Activated CD8-positive, alpha-beta memory T cell treated with anti-CD3 and anti-CD28 coated beads, Interleukin-2, amount 50 U/mL, for 48 hours (primary cell): ENCODE measurements around the gene COL5A2.

Experiments
- DNase-seq: peaks from one replicate; pipeline ENCODE4 v3.0.0-alpha.2; 2020

Gene COL5A2

GRCh38 chr2:189046320-189046719, 133.2 kb downstream of the COL5A2 start:
- DNase-seq: no peak

- no peak for DNase-seq
Measured at GRCh38 chr2:189045836-189046235, 133.7 kb downstream of the COL5A2 start.

- no peak for DNase-seq
Measured at GRCh38 chr2:189037518-189037917, 142.0 kb downstream of the COL5A2 start.

GRCh38 chr2:189024901-189025618, 154.5 kb downstream of the COL5A2 start:
- DNase-seq: no peak

- DNase-seq: no peak
Measured at GRCh38 chr2:189022492-189022891, 157.1 kb downstream of the COL5A2 start.

GRCh38 chr2:189022053-189022481, 157.5 kb downstream of the COL5A2 start:
- DNase-seq: no peak

GRCh38 chr2:189020179-189020578, 159.4 kb downstream of the COL5A2 start:
- DNase-seq: no peak

GRCh38 chr2:189018631-189019030, 160.9 kb downstream of the COL5A2 start:
- no peak for DNase-seq

- DNase-seq: no peak
Measured at GRCh38 chr2:189016311-189016861, 163.2 kb downstream of the COL5A2 start.

GRCh38 chr2:189015359-189015758, 164.2 kb downstream of the COL5A2 start:
- no peak for DNase-seq

GRCh38 chr2:189014449-189015138, 165.0 kb downstream of the COL5A2 start:
- DNase-seq: no peak

GRCh38 chr2:189013671-189014448, 165.7 kb downstream of the COL5A2 start:
- no peak for DNase-seq

GRCh38 chr2:189013031-189013430, 166.5 kb downstream of the COL5A2 start:
- no peak for DNase-seq

- DNase-seq: no peak
Measured at GRCh38 chr2:189012351-189012750, 167.2 kb downstream of the COL5A2 start.

- no peak for DNase-seq
Measured at GRCh38 chr2:189010536-189010935, 169.0 kb downstream of the COL5A2 start.

- DNase-seq: no peak
Measured at GRCh38 chr2:189008555-189009262, 170.9 kb downstream of the COL5A2 start.

GRCh38 chr2:189002079-189002478, 177.5 kb downstream of the COL5A2 start:
- no peak for DNase-seq

GRCh38 chr2:189000221-189000620, 179.3 kb downstream of the COL5A2 start:
- DNase-seq: no peak

- no peak for DNase-seq
Measured at GRCh38 chr2:188997263-188997662, 182.3 kb downstream of the COL5A2 start.

GRCh38 chr2:188993247-188993646, 186.3 kb downstream of the COL5A2 start:
- DNase-seq: no peak

- no peak for DNase-seq
Measured at GRCh38 chr2:188986839-188987238, 192.7 kb downstream of the COL5A2 start.

- DNase-seq: no peak
Measured at GRCh38 chr2:188984680-188985079, 194.9 kb downstream of the COL5A2 start.

- no peak for DNase-seq
Measured at GRCh38 chr2:188984065-188984491, 195.5 kb downstream of the COL5A2 start.
